HFFc6 (cell line): ENCODE results near the gene PROK2. TPM values are rescaled to one million over a fixed set of nuclear protein-coding genes. Genes with fewer than 3 reads are reported as not detected.

Experiments
- DNase-seq: peaks from one replicate; pipeline ENCODE4 v3.0.0-alpha.2; 2018
- H3K27ac Mint-ChIP-seq: 2 replicates; pipeline ENCODE4 v1.8.0; 2020; ENCODE audit warnings: mild to moderate bottlenecking, mixed read lengths
- H3K27me3 Mint-ChIP-seq: 2 replicates; pipeline ENCODE4 v1.8.0; 2021; ENCODE audit warnings: mild to moderate bottlenecking, moderate library complexity, mixed read lengths; ENCODE audit not compliant: insufficient read depth
- H3K36me3 Mint-ChIP-seq: 2 replicates; pipeline ENCODE4 v1.8.0; 2021; ENCODE audit warnings: low read depth, mixed read lengths
- H3K4me1 Mint-ChIP-seq: 2 replicates; pipeline ENCODE4 v1.8.0; 2020; ENCODE audit warnings: low read depth, mixed read lengths
- H3K4me3 Mint-ChIP-seq: 2 replicates; pipeline ENCODE4 v1.8.0; 2020; ENCODE audit warnings: mild to moderate bottlenecking, moderate library complexity, mixed read lengths
- H3K9me3 Mint-ChIP-seq: 2 replicates; pipeline ENCODE4 v1.8.0; 2020; ENCODE audit warnings: mild to moderate bottlenecking, mixed read lengths
- total RNA-seq, 6 experiments: library from RNA; stranded (reverse); fragmentation: NEBNext Ultra II Directional; extraction: Animal tissue kit (Norgen Biotek cat#: 25700); gene quantifications; 2 replicates in 1 of 6; 3 replicates in 5 of 6; pipeline ENCODE4 v1.2.3, GENCODE V29; 2021
- TF ChIP-seq, protein P1 (sequence below): fragments of 200-600 bp; sonication (generic); IDR thresholded peaks from 2 replicates; pipeline ENCODE4 v1.5.0; 2021; ENCODE audit warnings: antibody characterized with exemption, mild to moderate bottlenecking

Gene PROK2
- total RNA-seq, 6 experiments from 2014 or later: not detected

DNA sequence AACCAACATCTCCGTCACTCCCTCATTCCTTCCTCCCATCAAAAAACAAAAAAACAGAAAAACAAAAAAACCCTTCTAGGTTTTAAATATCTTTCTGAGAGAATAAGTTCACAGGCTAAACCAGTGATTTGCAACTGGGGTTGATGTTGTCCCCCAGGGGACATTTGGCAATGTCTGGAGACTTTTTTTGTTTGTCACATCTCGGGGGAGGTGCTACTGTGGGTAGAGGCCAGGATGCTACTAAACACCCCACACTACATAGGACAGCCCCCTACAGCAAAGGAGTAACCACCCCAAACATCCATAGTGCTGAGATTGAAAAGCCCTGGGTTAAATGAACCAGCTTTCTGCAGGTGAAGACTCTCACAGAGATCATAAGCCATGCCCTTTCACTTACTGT is 17.0 kb upstream of the PROK2 start:
- TF ChIP-seq, protein P1, sequence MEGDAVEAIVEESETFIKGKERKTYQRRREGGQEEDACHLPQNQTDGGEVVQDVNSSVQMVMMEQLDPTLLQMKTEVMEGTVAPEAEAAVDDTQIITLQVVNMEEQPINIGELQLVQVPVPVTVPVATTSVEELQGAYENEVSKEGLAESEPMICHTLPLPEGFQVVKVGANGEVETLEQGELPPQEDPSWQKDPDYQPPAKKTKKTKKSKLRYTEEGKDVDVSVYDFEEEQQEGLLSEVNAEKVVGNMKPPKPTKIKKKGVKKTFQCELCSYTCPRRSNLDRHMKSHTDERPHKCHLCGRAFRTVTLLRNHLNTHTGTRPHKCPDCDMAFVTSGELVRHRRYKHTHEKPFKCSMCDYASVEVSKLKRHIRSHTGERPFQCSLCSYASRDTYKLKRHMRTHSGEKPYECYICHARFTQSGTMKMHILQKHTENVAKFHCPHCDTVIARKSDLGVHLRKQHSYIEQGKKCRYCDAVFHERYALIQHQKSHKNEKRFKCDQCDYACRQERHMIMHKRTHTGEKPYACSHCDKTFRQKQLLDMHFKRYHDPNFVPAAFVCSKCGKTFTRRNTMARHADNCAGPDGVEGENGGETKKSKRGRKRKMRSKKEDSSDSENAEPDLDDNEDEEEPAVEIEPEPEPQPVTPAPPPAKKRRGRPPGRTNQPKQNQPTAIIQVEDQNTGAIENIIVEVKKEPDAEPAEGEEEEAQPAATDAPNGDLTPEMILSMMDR: no peak
- H3K27me3 Mint-ChIP-seq: peaks cover 22% of the 10 kb centered on the region
- no peak overlapping the region for H3K27ac Mint-ChIP-seq
- no peak for DNase-seq
- no peaks in the 10 kb centered on the region for H3K4me1 Mint-ChIP-seq
- no peak overlapping the region for H3K4me3 Mint-ChIP-seq
- no peaks in the 10 kb centered on the region for H3K36me3 Mint-ChIP-seq
- H3K9me3 Mint-ChIP-seq: no peaks in the 10 kb centered on the region

DNA sequence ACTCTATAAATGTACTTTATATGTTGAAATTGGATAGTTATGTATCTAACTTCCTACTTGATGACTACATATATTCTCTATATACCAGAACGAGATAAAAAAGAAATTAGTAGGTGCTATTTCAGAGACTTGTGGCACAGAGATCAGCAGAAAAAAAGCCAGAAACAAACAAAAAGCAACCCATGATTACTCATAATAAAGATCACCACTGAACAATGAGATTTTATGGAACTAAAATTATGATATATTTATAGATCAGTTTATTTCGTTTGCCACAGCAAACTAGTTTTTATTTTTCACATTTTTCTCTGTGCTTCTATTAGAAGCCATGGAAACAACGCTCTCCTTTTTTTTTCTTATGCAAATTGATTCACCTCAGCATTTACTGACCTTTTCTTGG is 15.1 kb upstream of the PROK2 start:
- Mint-ChIP-seq H3K27me3 (peaks cover 28% of the 10 kb centered on the region), H3K4me1 (no peaks in the 10 kb centered on the region), H3K36me3 (no peaks in the 10 kb centered on the region), H3K9me3 (no peaks in the 10 kb centered on the region), H3K27ac (no peak overlapping the region), H3K4me3 (no peak overlapping the region)
- TF ChIP-seq, protein P1: no peak
- no peak for DNase-seq

DNA sequence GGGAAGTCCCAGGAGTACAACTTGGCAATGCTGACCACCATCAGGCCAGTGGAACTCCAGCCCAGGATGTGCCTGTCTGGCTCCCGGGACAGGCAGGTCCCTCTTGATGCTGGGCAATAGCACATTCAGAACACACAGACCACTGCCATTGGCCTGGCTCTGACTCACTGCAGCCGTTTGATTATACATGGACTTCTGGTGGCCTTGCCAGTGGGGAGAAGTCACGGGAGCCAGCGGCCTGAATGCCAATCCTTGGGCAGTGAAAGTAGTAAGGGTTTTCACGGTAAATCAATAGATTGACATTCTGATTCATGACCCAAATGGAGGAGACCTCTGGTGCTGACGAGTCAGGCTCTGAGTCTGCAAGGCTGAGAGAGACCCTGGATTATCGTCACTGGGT is 12.5 kb upstream of the PROK2 start:
- Mint-ChIP-seq H3K27ac (no peak overlapping the region), H3K36me3 (no peaks in the 10 kb centered on the region), H3K27me3 (peaks cover 24% of the 10 kb centered on the region; the same call in 1 of the 2 replicates)

DNA sequence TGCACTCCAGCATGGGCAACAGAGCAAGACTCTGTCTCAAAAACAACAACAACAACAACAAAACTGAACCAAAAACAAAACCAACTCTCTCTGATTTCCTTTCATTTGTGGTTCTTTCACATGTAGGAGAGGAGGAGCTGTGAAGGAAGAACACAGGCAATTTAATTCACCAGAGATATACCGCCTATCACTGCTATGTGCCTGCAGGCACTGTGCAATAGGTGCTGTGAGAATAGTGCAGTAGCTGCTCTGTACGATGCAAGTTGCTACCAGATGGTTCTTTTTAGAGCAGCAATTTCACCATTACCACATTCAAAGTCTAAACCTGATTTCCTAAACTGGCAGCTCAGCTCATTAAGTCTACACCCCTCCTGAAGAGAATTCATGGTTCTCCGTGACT is 11.3 kb upstream of the PROK2 start:
- H3K9me3 Mint-ChIP-seq: no peaks in the 10 kb centered on the region
- DNase-seq: no peak
- no peaks in the 10 kb centered on the region for H3K4me1 Mint-ChIP-seq
- H3K27me3 Mint-ChIP-seq: peaks cover 18% of the 10 kb centered on the region; the same call in 1 of the 2 replicates
- no peak overlapping the region for H3K4me3 Mint-ChIP-seq
- H3K36me3 Mint-ChIP-seq: no peaks in the 10 kb centered on the region
- H3K27ac Mint-ChIP-seq: no peak overlapping the region
- TF ChIP-seq, protein P1: no peak

More for the DNA sequence above, 12.5 kb upstream of the PROK2 start:
- Mint-ChIP-seq H3K4me1 (no peaks in the 10 kb centered on the region), H3K4me3 (no peak overlapping the region), H3K9me3 (no peaks in the 10 kb centered on the region)
- no peak for DNase-seq
- TF ChIP-seq, protein P1: no peak

DNA sequence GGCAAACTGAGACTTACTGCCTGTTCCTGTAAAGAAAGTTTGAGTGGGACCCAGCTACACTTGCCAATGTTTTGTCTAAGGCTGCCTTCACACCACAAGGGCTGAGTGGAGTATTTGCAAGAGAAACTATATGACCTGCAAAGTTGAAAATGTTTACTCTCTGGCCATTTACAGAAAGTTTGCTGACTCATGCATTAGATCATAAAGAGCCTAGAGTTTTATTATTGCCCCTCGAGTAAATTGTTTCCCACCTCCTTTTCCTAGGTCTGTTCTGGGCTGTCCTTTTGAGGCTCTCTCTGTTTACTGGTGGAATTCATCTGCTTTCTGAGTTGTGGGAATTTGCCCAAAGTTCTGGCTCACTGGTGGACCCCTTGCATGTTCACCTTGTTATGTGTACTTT is 6.7 kb upstream of the PROK2 start:
- TF ChIP-seq, protein P1: no peak
- H3K27me3 Mint-ChIP-seq: peaks cover 19% of the 10 kb centered on the region
- H3K4me1 Mint-ChIP-seq: no peaks in the 10 kb centered on the region
- H3K4me3 Mint-ChIP-seq: no peak overlapping the region
- no peak overlapping the region for H3K27ac Mint-ChIP-seq
- no peaks in the 10 kb centered on the region for H3K9me3 Mint-ChIP-seq
- no peaks in the 10 kb centered on the region for H3K36me3 Mint-ChIP-seq
- DNase-seq: no peak

DNA sequence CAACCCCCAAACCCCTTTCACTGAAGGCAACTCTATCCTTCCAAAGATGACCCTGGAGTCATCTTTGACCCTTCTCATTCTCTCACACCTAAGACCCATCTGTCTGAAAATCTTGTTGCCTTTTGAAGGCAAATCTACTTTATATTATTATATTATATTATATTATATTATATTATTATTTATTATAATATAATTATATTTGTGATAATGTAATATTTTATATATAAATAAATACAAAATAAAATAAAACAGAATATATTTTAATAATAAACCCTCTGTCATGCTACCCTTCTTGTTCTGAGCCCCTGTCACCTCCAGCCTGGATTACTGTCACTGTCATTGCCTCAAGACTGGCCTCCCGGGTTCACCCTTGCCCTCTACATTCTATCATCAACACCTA is 5.0 kb upstream of the PROK2 start:
- Mint-ChIP-seq H3K27me3 (peaks cover 22% of the 10 kb centered on the region), H3K27ac (no peak overlapping the region), H3K4me1 (no peaks in the 10 kb centered on the region), H3K4me3 (no peak overlapping the region), H3K36me3 (no peaks in the 10 kb centered on the region), H3K9me3 (no peaks in the 10 kb centered on the region)
- TF ChIP-seq, protein P1: no peak
- no peak for DNase-seq
